ENCODE measurements around the gene CARM1.
A peak's percentile ranks its signal among the peaks of the same experiment; 100 is the strongest.
"Not testable (repeated sequence)": the region's sequence is repeated elsewhere in the genome, so short reads cannot be mapped to it uniquely, and the experiment has no call there.

CARM1 gene

GRCh38 chr19:10935371-10936059 is 64.2 kb downstream of the CARM1 start:
- no peak for DNase-seq

- peak; percentile 81 for DNase-seq
These were observed 65.3 kb downstream of the CARM1 start for GRCh38 chr19:10936661-10937084.

GRCh38 chr19:10941649-10942048 is 70.3 kb downstream of the CARM1 start:
- not testable (repeated sequence) for DNase-seq

GRCh38 chr19:10943412-10943811 is 72.1 kb downstream of the CARM1 start:
- DNase-seq: not testable (repeated sequence)

- DNase-seq: no peak
These were observed 73.9 kb downstream of the CARM1 start for GRCh38 chr19:10945264-10945663.

- DNase-seq: no peak
These were observed 75.8 kb downstream of the CARM1 start for GRCh38 chr19:10946958-10947657.

- DNase-seq: peak; percentile 66
These were observed 81.5 kb downstream of the CARM1 start for GRCh38 chr19:10952809-10953208.

GRCh38 chr19:10959277-10959968 is 88.1 kb downstream of the CARM1 start:
- DNase-seq: not testable (repeated sequence)

GRCh38 chr19:10960314-10961072 is 89.1 kb downstream of the CARM1 start, which contains the start of gene SMARCA4:
Gene SMARCA4, plus strand, starts transcription at chr19:10961030. Its CDS starts 23,122 bp downstream, at chr19:10984152.
- peak; percentile 89 for DNase-seq

- DNase-seq: no peak
These were observed 89.9 kb downstream of the CARM1 start for GRCh38 chr19:10961073-10961860.

- DNase-seq: no peak
These were observed 91.5 kb downstream of the CARM1 start for GRCh38 chr19:10962863-10963262.

GRCh38 chr19:10963865-10964264 is 92.5 kb downstream of the CARM1 start:
- DNase-seq: no peak

GRCh38 chr19:10964903-10965302 is 93.5 kb downstream of the CARM1 start:
- no peak for DNase-seq

GRCh38 chr19:10965398-10965797 is 94.0 kb downstream of the CARM1 start:
- DNase-seq: no peak

- no peak for DNase-seq
These were observed 95.5 kb downstream of the CARM1 start for GRCh38 chr19:10966809-10967208.

- DNase-seq: no peak
These were observed 97.3 kb downstream of the CARM1 start for GRCh38 chr19:10968527-10969135.

GRCh38 chr19:10971107-10971726 is 99.9 kb downstream of the CARM1 start:
- no peak for DNase-seq
